ENCODE results near the gene TMEM119.
A peak's percentile ranks its signal among the peaks of the same experiment; 100 is the strongest.
"Not testable (repeated sequence)": the region's sequence is repeated elsewhere in the genome, so short reads cannot be mapped to it uniquely, and the experiment has no call there.

TMEM119 gene

DNA sequence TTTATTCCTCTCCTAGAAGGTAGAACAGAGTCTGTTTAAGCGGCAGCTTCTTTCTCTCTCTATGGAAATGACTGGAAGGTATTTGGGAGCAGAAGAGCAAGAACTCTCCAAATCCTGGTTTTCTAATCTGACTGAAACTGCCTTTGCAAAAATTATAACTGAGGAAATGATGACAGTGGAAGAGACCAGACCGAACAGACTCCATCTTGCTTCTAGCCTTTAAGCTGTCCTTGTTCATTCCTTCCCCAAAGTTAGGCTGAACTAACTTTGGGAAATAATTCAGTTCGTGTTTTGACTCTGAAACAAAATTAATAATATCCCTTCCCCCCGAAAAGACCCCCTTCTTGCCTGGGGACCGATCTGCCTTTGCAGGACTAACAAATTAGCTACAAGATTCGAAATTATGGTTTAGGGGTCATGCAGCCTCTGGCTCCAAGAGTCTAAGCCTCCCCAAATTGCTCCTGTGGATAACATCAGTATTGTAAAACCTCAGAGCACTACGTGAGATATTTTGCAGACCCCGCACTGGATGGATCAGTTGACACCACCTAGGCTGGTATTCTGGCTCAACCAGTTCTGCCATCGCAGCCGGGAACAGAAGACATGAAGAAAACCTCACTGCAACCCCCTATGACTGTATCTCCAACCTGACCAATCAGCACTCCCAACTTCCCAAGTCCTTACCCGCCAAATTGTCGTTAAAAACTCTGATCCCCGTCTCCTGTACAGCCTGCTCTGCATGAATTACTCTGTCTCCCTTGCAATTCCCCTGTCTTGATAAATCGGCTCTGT, 21.7 kb upstream of the TMEM119 start:
- Histone ChIP-seq H3K4me3 (ENCODE audit: low read length) (no peak overlapping the region), H3K4me1 (ENCODE audit: control insufficient read depth, insufficient read depth, low read length) (peaks cover 43% of the 10 kb centered on the region), H3K27me3 (replicated peaks; ENCODE audit: control insufficient read depth, insufficient read depth, low read length) (no peaks in the 10 kb centered on the region), H3K9ac (ENCODE audit: low read length) (no peak overlapping the region), H3K36me3 (ENCODE audit: control insufficient read depth, insufficient read depth, low read length, severe bottlenecking) (no peaks in the 10 kb centered on the region), H3K9me3 (ENCODE audit: control insufficient read depth, low read length) (peaks cover 5% of the 10 kb centered on the region)
- DNase-seq (ENCODE audit: low read depth), result no peak

DNA sequence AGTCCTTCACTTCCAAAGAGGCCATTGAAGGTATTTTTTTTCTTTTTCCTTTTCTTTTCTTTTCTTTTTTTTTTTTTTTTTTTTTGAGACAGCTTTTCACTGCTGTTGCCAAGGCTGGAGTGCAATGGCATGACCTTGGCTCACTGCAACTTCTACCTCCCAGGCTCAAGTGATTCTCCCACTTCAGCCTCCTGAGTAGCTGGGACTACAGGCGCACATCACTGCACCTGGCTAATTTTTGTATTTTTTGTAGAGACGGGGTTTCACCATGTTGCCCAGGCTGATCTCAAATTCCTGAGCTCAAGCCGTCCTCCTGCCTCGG, 21.0 kb upstream of the TMEM119 start:
- H3K36me3 ChIP-seq (ENCODE audit: control insufficient read depth, insufficient read depth, low read length, severe bottlenecking); H3K9me3 ChIP-seq (ENCODE audit: control insufficient read depth, low read length); H3K4me3 ChIP-seq (ENCODE audit: low read length); DNase-seq (ENCODE audit: low read depth); H3K9ac ChIP-seq (ENCODE audit: low read length); H3K27me3 ChIP-seq (replicated peaks; ENCODE audit: control insufficient read depth, insufficient read depth, low read length): not testable (repeated sequence)
- peaks cover 43% of the 10 kb centered on the region for H3K4me1 ChIP-seq (ENCODE audit: control insufficient read depth, insufficient read depth, low read length)

DNA sequence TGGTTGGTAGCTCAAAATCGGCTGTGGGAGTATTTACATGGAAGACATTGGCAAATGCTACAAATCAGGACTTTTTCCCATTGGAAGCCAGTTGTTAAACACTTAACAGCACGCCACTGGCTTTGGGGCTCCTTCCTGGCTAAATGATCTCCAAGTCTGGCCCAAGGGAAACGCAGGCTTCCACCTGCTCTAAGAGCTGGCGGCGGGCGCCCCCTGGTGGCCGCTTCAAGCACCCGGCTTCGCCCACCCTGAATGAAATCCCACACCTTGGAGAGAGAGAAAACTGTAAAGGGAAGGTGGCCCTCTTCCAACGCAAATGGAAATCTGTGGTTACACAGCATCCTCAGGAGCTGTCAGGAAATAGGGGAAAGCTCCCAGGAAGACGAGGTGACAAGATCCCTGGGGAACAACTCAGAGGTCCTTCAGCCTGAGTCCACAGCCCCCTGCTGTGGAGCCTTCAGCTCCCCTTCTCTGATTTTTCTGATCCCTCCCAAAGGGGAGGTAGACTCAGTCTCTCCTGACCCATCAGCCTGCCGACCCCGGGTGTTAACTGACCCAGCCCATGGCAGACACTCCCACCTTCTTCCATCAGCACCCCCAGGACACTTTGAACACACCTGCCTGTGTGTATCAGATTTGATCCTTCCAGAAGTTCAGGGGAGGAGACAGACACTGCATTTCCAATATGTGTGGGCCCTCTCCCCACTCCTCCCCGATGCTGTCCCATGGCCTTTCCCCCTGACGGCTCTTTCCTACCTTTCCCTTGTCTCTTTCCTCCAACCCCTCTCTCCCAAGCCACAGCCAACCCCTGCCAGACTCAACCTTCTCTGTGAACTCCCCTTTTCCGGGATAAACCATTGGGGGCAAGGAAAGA, 20.4 kb upstream of the TMEM119 start:
- H3K4me3 ChIP-seq (ENCODE audit: low read length), result no peak overlapping the region
- peaks cover 48% of the 10 kb centered on the region for H3K4me1 ChIP-seq (ENCODE audit: control insufficient read depth, insufficient read depth, low read length)
- no peaks in the 10 kb centered on the region for H3K36me3 ChIP-seq (ENCODE audit: control insufficient read depth, insufficient read depth, low read length, severe bottlenecking)
- DNase-seq (ENCODE audit: low read depth), result peak; percentile 95
- H3K9me3 ChIP-seq (ENCODE audit: control insufficient read depth, low read length), result peaks cover 5% of the 10 kb centered on the region
- H3K9ac ChIP-seq (ENCODE audit: low read length), result peak overlapping the region; percentile 74
- H3K27me3 ChIP-seq (replicated peaks; ENCODE audit: control insufficient read depth, insufficient read depth, low read length), result no peaks in the 10 kb centered on the region

DNA sequence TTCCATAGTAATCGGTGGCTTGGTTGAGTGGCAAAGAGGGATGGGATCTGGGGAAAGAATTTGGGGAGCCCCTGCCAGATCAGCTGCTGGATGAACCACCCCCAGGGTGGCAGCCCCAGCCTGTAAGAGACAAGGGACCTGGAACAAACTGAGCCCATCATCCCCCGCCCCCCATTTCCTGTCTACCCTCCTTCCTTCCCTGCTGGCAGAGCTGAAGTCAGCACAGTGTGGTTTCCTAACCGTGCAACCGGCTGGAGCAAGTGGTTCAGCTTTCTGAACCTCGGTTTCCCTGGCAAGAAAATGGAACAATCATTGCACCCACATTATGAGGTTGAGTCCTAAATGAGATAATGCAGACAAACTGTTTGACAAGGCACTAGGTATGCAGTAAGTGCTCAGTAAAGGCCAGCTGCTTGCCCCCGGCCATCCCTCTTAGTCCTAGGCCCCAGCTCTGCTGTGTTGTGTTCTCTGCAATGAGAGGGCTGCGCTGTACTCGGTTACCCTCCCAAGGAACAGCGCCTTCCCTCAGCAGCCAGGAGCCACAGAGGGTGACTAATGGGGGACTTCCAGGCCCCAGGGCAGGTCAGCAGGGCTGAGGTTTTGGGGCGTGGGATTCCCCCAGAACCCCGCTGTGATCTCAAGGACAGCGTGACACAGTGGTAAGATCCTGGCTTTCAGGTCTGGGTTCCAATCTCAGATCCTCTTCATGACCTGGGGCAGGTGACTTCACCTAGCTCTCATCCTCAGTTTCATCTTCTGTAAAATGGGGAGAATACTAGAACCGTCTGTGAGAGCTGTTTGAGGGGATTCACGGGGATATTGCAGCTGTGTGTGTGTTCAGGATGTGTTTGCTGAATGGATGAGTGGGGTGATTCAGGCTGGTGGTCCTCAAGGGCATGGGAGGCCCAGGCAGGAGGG, 19.3 kb upstream of the TMEM119 start:
- no peak for DNase-seq (ENCODE audit: low read depth)
- Histone ChIP-seq H3K4me3 (ENCODE audit: low read length) (no peak overlapping the region), H3K27me3 (replicated peaks; ENCODE audit: control insufficient read depth, insufficient read depth, low read length) (no peaks in the 10 kb centered on the region), H3K9me3 (ENCODE audit: control insufficient read depth, low read length) (peaks cover 5% of the 10 kb centered on the region), H3K9ac (ENCODE audit: low read length) (peak overlapping the region; percentile 74), H3K4me1 (ENCODE audit: control insufficient read depth, insufficient read depth, low read length) (peaks cover 60% of the 10 kb centered on the region), H3K36me3 (ENCODE audit: control insufficient read depth, insufficient read depth, low read length, severe bottlenecking) (no peaks in the 10 kb centered on the region)

DNA sequence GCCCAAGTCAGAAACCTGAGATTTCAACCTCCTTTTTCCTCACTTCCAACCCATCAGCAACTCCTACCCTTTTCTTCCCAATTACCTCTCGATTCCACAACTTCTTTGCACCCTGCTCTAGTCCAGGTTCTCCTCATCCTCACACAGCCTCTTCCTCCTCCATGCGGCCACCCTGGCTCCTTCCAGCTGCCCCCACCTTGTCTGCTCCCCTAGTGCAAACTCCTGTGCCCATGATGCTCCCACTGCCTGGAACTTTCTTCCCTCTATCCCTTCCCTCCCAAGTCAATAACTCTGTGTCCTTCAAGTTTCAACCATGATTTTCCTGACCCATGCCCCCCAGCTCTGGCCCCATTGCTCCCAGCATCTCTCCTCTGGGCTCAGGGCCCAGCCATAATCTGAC, 18.5 kb upstream of the TMEM119 start:
- H3K9me3 ChIP-seq (ENCODE audit: control insufficient read depth, low read length), result peaks cover 5% of the 10 kb centered on the region
- H3K9ac ChIP-seq (ENCODE audit: low read length), result peak overlapping the region; percentile 74
- DNase-seq (ENCODE audit: low read depth), result no peak
- H3K27me3 ChIP-seq (replicated peaks; ENCODE audit: control insufficient read depth, insufficient read depth, low read length), result no peaks in the 10 kb centered on the region
- H3K36me3 ChIP-seq (ENCODE audit: control insufficient read depth, insufficient read depth, low read length, severe bottlenecking), result no peaks in the 10 kb centered on the region
- H3K4me3 ChIP-seq (ENCODE audit: low read length), result no peak overlapping the region
- peaks cover 66% of the 10 kb centered on the region for H3K4me1 ChIP-seq (ENCODE audit: control insufficient read depth, insufficient read depth, low read length)

DNA sequence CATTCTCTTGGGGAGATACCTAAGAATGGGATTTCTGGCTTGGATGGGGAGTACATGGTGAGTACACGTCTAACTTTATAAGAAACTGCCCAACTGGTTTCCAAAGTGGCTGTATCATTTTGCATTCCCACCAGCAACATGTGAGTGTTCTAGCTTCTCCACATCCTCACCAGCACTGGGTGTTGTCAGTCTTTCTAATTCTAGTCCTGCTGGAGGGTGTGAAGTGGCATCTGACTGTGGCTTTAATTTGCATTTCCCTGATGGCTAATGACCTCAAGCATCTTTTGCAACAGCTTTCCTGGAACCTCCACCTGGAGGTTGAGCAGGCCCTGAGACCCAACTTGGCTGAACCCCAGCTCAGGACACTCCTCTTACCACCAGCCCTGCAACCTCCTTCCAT, 18.0 kb upstream of the TMEM119 start:
- H3K9ac ChIP-seq (ENCODE audit: low read length), result no peak overlapping the region
- DNase-seq (ENCODE audit: low read depth), result no peak
- H3K4me1 ChIP-seq (ENCODE audit: control insufficient read depth, insufficient read depth, low read length), result peaks cover 66% of the 10 kb centered on the region
- no peaks in the 10 kb centered on the region for H3K36me3 ChIP-seq (ENCODE audit: control insufficient read depth, insufficient read depth, low read length, severe bottlenecking)
- no peak overlapping the region for H3K4me3 ChIP-seq (ENCODE audit: low read length)
- peaks cover 5% of the 10 kb centered on the region for H3K9me3 ChIP-seq (ENCODE audit: control insufficient read depth, low read length)
- no peaks in the 10 kb centered on the region for H3K27me3 ChIP-seq (replicated peaks; ENCODE audit: control insufficient read depth, insufficient read depth, low read length)

DNA sequence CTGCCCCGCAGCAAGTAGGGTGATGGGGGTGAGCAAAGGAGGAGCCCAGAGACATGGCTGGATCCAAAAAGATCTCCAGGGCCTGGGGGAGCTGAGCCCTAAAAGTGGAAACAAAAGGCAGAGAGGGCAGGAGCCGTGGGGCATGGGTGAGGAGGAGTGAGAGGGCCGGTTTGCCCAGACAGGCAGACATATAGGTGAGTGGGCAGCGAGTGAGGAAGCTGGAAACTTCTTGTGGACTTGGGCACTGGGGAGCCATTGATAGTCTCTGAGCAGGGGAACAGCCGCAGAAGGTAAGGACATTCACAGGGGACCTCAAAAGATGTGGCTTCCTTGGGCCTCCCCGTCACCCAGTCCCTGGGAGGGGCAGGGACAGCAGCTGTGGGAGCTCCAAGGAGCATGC, 16.8 kb upstream of the TMEM119 start:
- H3K4me1 ChIP-seq (ENCODE audit: control insufficient read depth, insufficient read depth, low read length), result peaks cover 69% of the 10 kb centered on the region
- H3K9me3 ChIP-seq (ENCODE audit: control insufficient read depth, low read length), result peaks cover 5% of the 10 kb centered on the region
- H3K36me3 ChIP-seq (ENCODE audit: control insufficient read depth, insufficient read depth, low read length, severe bottlenecking), result no peaks in the 10 kb centered on the region
- H3K9ac ChIP-seq (ENCODE audit: low read length), result no peak overlapping the region
- H3K4me3 ChIP-seq (ENCODE audit: low read length), result no peak overlapping the region
- DNase-seq (ENCODE audit: low read depth), result no peak
- no peaks in the 10 kb centered on the region for H3K27me3 ChIP-seq (replicated peaks; ENCODE audit: control insufficient read depth, insufficient read depth, low read length)

DNA sequence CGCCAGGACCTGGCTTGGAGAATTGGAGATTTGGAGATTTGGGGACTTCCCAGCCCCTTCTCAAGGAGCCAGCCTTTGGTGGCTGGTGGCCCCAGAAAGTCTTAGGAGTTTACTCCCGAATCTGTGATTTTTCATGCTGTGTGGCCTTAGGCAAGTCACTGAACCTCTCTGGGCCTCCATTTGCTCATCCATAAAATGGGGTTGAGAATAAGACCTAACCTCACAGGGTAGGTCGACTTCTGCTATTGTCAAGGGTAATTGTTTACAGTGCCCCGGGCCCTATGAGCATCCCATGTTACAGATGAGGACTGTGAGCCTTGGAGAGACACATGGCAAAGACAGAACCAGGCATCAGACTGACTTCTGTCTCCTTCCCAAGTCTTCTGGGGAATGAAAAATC, 16.2 kb upstream of the TMEM119 start:
- Histone ChIP-seq H3K4me3 (ENCODE audit: low read length) (no peak overlapping the region), H3K27me3 (replicated peaks; ENCODE audit: control insufficient read depth, insufficient read depth, low read length) (no peaks in the 10 kb centered on the region), H3K4me1 (ENCODE audit: control insufficient read depth, insufficient read depth, low read length) (peaks cover 68% of the 10 kb centered on the region), H3K9me3 (ENCODE audit: control insufficient read depth, low read length) (peaks cover 5% of the 10 kb centered on the region), H3K9ac (ENCODE audit: low read length) (no peak overlapping the region), H3K36me3 (ENCODE audit: control insufficient read depth, insufficient read depth, low read length, severe bottlenecking) (no peaks in the 10 kb centered on the region)
- DNase-seq (ENCODE audit: low read depth), result no peak

DNA sequence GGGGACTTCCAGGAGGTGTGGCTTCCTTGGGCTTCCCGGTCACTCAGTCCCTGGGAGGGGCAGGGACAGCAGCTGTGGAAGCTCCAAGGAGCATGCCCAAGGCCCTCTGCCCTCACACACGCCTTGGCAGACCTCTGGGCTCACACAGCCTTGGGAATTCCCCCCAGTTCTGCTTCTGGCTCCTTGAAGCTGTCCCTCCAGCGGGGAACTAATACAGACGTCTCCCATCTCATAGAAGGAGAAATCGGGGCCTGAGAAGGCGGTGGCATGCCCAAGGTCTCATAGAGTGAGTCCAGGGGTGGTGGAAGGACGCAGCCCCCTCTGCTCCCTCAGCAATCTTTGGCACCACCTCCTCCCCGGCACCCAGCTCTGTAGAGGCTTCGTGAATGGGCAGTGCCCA, 15.7 kb upstream of the TMEM119 start:
- no peak overlapping the region for H3K4me3 ChIP-seq (ENCODE audit: low read length)
- H3K9me3 ChIP-seq (ENCODE audit: control insufficient read depth, low read length), result peaks cover 5% of the 10 kb centered on the region
- H3K27me3 ChIP-seq (replicated peaks; ENCODE audit: control insufficient read depth, insufficient read depth, low read length), result no peaks in the 10 kb centered on the region
- no peaks in the 10 kb centered on the region for H3K36me3 ChIP-seq (ENCODE audit: control insufficient read depth, insufficient read depth, low read length, severe bottlenecking)
- no peak for DNase-seq (ENCODE audit: low read depth)
- peak overlapping the region; percentile 23 for H3K9ac ChIP-seq (ENCODE audit: low read length)
- H3K4me1 ChIP-seq (ENCODE audit: control insufficient read depth, insufficient read depth, low read length), result peaks cover 65% of the 10 kb centered on the region

DNA sequence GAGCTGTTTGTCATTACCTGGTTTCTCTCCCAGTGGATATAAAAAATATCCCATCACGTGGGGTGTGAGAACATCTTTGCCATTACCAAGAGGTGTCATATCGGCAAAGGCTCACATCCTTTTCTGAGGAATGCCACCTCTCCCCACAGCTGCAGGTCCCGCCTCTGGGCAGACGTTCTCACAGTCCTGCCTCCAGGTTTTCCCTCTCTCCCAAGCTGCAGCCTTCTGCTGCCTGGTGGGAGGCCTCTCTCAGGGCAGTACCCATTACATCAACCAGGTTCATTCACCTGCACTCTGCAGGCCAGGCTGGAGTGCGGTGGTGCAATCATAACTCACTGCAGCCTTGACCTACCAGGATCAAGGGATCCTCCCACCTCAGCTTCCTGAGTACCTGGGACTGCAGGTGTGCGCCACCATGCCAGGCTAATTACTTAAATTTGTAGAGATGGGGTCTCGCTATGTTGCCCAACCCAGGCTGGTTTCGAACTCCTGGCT, 15.0 kb upstream of the TMEM119 start:
- Histone ChIP-seq H3K9me3 (ENCODE audit: control insufficient read depth, low read length) (peaks cover 5% of the 10 kb centered on the region), H3K27me3 (replicated peaks; ENCODE audit: control insufficient read depth, insufficient read depth, low read length) (no peaks in the 10 kb centered on the region), H3K36me3 (ENCODE audit: control insufficient read depth, insufficient read depth, low read length, severe bottlenecking) (no peaks in the 10 kb centered on the region), H3K9ac (ENCODE audit: low read length) (peak overlapping the region; percentile 23), H3K4me1 (ENCODE audit: control insufficient read depth, insufficient read depth, low read length) (peaks cover 59% of the 10 kb centered on the region), H3K4me3 (ENCODE audit: low read length) (no peak overlapping the region)
- no peak for DNase-seq (ENCODE audit: low read depth)

Data from adipocyte (in vitro differentiated cells).